HG02623 (cell line): ENCODE data around the gene USP20.

Experiments
- ATAC-seq: cut with Tn5 transposase; IDR thresholded peaks from one replicate; pipeline ENCODE4 v1.9.1; 2021; ENCODE audit warnings: moderate library complexity; ENCODE audit not compliant: unreplicated experiment

USP20 gene

DNA sequence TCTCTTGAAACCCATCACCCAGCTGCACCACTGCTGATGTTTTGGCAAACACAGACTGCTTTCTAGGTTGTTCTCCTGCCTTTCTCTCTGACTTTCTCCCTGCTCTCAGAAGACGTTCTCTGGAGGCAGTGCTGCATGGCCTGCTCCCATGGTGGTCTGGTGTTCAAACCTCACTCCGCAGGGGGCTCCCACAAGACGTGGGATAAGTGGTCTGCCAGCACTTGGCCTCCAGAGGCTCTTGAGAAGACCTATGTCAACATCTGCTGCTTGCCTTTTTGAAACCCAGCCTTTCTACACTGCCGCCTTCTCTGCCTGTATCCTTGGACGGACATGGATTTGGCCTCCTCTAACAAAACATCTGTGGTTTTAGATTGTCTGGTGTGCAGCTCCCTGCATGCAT, 16.6 kb downstream of the USP20 start:
- ATAC-seq = no peak

DNA sequence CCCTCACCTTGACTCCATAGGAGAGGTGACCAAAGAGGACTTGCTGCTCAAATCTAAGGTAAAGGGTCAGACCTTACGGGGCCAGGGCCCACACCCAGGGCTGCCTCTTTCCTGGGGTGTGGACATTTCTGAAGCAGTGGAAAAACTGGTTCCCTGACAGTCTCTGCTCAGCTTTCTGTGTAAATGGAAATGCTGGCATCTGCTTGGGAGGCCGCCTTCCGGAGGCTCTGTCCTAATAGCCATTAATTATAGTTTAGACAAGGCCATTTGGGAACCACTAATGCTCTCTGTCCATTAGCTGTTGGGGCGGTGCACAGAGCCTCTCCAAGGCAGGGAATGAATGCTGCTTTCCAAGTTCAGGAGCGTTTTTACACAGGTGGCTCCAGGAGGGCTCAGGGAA, 17.3 kb downstream of the USP20 start:
- no peak for ATAC-seq

- no peak for ATAC-seq
Observed at GRCh38 chr9:129853614-129854013, 18.4 kb downstream of the USP20 start.

- ATAC-seq = no peak
Observed at GRCh38 chr9:129854588-129855110, 19.4 kb downstream of the USP20 start.

GRCh38 chr9:129857207-129857606, 21.9 kb downstream of the USP20 start:
- no peak for ATAC-seq

GRCh38 chr9:129858167-129858962, 23.1 kb downstream of the USP20 start:
- ATAC-seq = no peak

DNA sequence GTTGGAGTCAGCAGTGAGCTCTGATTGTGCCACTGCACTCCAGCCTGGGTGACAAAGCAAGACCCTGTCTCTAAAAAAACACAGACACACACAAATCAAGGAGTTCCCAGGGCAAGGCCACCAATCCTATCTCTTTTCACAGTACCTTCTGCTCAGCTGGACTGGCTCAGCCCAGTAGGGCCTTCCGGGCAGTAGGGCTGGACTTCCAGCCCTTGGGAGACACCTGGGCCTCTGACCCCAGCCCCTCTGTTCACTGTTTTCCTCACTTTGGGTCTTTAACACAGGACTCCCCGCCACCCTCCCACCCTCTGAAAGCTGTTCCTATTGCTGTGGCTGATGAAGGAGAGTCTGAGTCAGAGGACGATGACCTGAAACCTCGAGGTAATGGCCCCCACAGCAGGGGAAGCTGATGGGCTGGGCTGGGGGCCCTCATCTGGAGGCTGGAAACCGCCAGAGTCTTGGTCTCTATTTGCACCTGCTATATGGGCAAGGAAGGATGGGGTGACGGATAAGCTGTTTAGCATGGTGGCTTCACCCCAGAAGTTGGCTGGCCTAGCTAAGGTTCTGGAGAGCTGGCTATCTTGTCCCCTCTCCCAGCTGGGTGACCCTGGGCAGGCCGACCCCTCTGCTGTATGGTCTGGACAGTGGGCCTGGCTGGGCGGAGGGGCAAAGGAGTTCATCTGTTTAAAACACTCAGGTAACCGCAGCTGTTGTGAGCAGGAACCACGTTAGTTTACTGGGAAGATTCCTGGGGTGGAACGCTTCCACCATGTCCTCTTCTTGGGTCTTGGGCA, 25.6 kb downstream of the USP20 start:
- ATAC-seq = no peak

GRCh38 chr9:129861447-129861827, 26.2 kb downstream of the USP20 start:
- no peak for ATAC-seq

GRCh38 chr9:129863059-129863690, 27.9 kb downstream of the USP20 start:
- ATAC-seq = no peak

DNA sequence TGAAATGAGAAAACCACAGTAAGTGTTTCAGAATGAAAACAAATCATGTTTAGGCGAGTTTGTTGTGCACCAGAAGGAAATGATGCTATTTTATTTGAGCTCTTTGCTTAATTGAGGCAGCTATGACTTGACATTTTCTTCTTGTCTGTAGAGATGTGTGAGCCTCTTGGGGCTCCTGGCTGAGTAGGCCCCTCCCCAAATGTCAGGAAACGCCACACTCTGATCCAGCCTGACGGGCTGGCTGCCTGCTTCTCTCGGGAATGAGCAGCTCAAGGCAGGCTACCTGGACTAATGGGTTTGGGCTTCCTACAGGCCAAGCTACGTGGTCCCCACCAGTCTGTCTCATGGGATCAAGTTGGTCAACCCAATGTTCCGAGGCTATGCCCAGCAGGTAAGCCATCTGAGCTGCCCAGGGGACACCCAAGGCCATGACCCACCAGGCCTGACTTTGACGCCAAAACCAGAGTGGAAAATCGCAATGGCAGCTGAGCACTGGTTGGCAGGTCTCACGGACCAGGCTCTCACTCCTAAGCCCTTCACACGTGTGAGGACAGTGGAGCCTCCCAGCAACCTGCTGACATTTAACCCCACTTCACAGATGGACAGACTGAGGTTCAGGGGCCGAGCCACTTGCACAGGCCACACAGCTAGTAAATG, 29.9 kb downstream of the USP20 start:
- ATAC-seq = no peak

- ATAC-seq = no peak
Observed at GRCh38 chr9:129865668-129866320, 30.5 kb downstream of the USP20 start.

- no peak for ATAC-seq
Observed at GRCh38 chr9:129866394-129867135, 31.3 kb downstream of the USP20 start.

- no peak for ATAC-seq
Observed at GRCh38 chr9:129867136-129868022, 32.1 kb downstream of the USP20 start.

DNA sequence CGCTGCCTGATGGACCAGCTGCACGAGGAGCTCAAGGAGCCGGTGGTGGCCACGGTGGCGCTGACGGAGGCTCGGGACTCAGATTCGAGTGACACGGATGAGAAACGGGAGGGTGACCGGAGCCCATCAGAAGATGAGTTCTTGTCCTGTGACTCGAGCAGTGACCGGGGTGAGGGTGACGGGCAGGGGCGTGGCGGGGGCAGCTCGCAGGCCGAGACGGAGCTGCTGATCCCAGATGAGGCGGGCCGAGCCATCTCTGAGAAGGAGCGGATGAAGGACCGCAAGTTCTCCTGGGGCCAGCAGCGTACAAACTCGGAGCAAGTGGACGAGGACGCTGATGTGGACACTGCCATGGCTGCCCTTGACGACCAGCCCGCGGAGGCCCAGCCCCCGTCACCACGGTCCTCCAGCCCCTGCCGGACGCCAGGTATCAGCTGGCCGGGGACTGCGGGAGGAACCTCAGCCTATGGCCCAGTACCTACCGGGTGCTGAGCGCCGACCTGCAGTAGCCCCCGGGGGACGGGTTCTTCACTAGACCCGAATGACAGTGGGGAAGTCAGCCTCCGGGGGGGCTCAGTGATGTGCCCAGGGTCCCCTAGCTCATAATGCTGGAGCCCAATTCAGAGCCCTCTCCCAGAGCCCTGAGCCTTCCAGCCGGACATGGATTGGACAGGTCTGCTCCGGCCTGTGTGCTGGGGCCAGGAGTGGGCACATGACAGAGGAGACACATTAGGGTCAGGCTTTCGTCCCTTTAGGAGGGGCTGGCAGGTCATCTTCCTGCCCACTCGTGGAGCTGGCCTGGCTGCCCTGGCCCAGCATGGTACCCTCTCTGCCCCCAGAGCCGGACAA, 33.0 kb downstream of the USP20 start:
- ATAC-seq = no peak

GRCh38 chr9:129868872-129869486, 33.7 kb downstream of the USP20 start:
- no peak for ATAC-seq

- ATAC-seq = no peak
Observed at GRCh38 chr9:129869585-129870501, 34.6 kb downstream of the USP20 start.
